Lower leg skin (tissue), 3 donors: ENCODE results near the gene RNF181.

Experiments used
- POLR2A ChIP-seq, 2 donors: fragments of 450-650 bp; IDR thresholded peaks; one replicate each; pipeline ENCODE4 v1.6.1; 2016 to 2017; ENCODE audit warnings: antibody characterized with exemption in 2 of 2, mild to moderate bottlenecking in 1 of 2, moderate library complexity in 1 of 2
- TF ChIP-seq, protein P1 (sequence below), 3 donors: fragments of 450-650 bp; IDR thresholded peaks; one replicate each; pipeline ENCODE4 v1.5.1; 2016; ENCODE audit warnings: antibody characterized with exemption in 3 of 3, mild to moderate bottlenecking in 3 of 3, moderate library complexity in 2 of 3

DNA sequence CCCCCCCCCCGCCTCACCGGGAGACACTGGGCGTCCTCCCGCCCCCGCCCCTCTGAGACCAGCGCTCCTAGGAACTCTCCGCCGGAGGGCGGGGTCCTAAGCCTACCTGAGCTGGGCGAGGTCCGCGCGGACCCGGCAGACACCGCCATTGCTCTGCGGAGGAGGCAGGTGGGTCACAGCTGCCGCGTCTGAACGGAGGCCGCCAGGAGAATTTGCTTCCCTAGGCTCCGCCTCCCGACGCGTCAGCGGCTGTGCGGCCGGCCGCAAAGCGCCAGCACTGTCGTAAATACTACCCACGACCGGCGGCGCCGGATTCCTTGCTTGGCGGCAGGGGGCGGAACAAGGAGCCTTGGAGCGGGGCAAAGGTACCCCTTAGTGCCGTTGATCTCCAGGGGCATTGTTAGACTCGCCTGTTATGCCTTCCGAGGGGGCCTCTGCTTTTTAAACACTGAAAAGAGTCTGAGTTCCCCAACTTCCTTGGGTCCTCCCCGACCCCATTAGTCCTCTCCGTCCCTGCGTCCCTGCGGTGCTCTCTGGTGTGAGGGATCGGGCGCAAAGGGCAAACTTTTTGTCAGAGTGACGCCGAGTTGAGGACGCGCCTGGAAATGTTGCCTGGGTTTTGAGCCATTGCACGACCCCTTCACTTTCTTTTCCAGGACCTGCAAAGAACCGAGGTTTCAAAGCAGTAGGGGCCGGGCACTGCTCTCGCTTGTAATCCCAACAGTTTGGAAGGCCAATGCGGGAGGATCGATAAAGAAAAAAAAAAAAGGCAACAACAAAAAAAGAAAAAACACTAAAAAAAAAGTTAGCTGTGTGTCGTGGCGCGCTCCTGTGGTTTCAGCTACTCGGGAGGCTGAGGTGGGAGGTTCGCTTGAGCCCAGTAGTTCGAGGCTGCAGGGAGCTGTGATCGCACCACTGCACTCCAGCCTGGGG lies 34.0 kb upstream of the RNF181 start, which contains the start of gene GGCX:
- TF ChIP-seq, protein P1, sequence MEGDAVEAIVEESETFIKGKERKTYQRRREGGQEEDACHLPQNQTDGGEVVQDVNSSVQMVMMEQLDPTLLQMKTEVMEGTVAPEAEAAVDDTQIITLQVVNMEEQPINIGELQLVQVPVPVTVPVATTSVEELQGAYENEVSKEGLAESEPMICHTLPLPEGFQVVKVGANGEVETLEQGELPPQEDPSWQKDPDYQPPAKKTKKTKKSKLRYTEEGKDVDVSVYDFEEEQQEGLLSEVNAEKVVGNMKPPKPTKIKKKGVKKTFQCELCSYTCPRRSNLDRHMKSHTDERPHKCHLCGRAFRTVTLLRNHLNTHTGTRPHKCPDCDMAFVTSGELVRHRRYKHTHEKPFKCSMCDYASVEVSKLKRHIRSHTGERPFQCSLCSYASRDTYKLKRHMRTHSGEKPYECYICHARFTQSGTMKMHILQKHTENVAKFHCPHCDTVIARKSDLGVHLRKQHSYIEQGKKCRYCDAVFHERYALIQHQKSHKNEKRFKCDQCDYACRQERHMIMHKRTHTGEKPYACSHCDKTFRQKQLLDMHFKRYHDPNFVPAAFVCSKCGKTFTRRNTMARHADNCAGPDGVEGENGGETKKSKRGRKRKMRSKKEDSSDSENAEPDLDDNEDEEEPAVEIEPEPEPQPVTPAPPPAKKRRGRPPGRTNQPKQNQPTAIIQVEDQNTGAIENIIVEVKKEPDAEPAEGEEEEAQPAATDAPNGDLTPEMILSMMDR (IDR thresholded peaks at IDR 0.05) = no peak
- TF ChIP-seq POLR2A (IDR thresholded peaks at IDR 0.05) = no peak
